Measurements from ENCODE around the gene RICTOR.

DNA sequence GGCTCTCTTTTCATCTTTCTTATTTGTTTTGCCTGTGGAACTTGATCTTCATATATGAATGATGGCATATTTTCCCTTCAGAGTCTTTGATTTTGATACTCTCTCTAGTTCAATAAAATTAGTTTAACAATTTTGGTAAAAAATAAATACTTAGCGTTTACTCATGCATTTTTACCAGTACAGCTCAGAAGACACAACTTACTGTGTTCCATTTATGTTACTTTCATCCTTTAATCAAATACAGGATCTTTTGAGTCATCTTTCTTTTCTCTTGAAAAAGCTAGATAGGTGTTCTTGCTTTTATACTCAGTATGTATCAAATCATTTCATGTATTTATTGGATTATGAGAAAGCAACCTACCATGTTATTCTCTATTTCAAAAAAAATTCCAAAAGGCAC is 47.1 kb upstream of the RICTOR start:
- TF ChIP-seq, protein P1, sequence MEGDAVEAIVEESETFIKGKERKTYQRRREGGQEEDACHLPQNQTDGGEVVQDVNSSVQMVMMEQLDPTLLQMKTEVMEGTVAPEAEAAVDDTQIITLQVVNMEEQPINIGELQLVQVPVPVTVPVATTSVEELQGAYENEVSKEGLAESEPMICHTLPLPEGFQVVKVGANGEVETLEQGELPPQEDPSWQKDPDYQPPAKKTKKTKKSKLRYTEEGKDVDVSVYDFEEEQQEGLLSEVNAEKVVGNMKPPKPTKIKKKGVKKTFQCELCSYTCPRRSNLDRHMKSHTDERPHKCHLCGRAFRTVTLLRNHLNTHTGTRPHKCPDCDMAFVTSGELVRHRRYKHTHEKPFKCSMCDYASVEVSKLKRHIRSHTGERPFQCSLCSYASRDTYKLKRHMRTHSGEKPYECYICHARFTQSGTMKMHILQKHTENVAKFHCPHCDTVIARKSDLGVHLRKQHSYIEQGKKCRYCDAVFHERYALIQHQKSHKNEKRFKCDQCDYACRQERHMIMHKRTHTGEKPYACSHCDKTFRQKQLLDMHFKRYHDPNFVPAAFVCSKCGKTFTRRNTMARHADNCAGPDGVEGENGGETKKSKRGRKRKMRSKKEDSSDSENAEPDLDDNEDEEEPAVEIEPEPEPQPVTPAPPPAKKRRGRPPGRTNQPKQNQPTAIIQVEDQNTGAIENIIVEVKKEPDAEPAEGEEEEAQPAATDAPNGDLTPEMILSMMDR (IDR thresholded peaks at IDR 0.05) = no peak
- TF ChIP-seq POLR2AphosphoS5 (IDR thresholded peaks at IDR 0.05) = no peak
